Gastrocnemius medialis (tissue), 4 donors: ENCODE data around the gene BCL11B. TPM values are rescaled to one million over a fixed set of nuclear protein-coding genes. Genes with fewer than 3 reads are reported as not detected.

Source experiments
- ATAC-seq, 2 donors: fragments of 150-250 bp; one replicate each; pipeline ENCODE4 v1.9.1; 2016
- DNase-seq, 2 donors: peaks; one replicate each; pipeline ENCODE4 v3.0.0-alpha.2; 2019
- H3K27ac ChIP-seq, 4 donors: fragments of 200-600 bp; sonication (generic); 1 replicate in 1 of 4; 2 replicates in 3 of 4; pipeline ENCODE4 v1.5.1; 2016 to 2018; ENCODE audit warnings: mild to moderate bottlenecking in 2 of 4, moderate library complexity in 1 of 4
- H3K27me3 ChIP-seq, 3 donors: fragments of 200-600 bp; sonication (generic) in 2 of 3; 1 replicate in 1 of 3; 2 replicates in 2 of 3; pipeline versions ENCODE4 v1.5.1 to v1.6.0; 2016 to 2019; ENCODE audit warnings: mild to moderate bottlenecking in 1 of 3, moderate library complexity in 1 of 3
- H3K36me3 ChIP-seq, 2 donors: fragments of 200-600 bp; sonication (generic) in 1 of 2; one replicate each; pipeline ENCODE4 v1.5.1; 2017 to 2018
- H3K4me1 ChIP-seq, 2 donors: fragments of 200-600 bp; sonication (generic) in 1 of 2; one replicate each; pipeline ENCODE4 v1.5.1; 2016 to 2017; ENCODE audit warnings: mild to moderate bottlenecking in 2 of 2
- H3K4me3 ChIP-seq, 4 donors: fragments of 200-600 bp; sonication (generic) in 3 of 4; 1 replicate in 1 of 4; 2 replicates in 3 of 4; pipeline ENCODE4 v1.5.1; 2016 to 2019; ENCODE audit warnings: mild to moderate bottlenecking in 2 of 4
- H3K9me3 ChIP-seq, 3 donors: fragments of 200-600 bp; sonication (generic) in 2 of 3; 1 replicate in 1 of 3; 2 replicates in 2 of 3; pipeline ENCODE4 v1.5.1; 2016 to 2019
- POLR2A ChIP-seq, 2 donors: fragments of 450-650 bp; IDR thresholded peaks; one replicate each; pipeline ENCODE4 v1.6.1; 2017; ENCODE audit warnings: antibody characterized with exemption in 2 of 2, mild to moderate bottlenecking in 2 of 2, moderate library complexity in 2 of 2
- in situ Hi-C, 4 donors: fragments of 200-750 bp; cut with MboI; loops; one replicate each; pipeline versions ENCODE4 v1.15.0 to v1.8.0; 2017; ENCODE audit warnings: low sequenced_read_pairs in 4 of 4
- intact Hi-C: fragments of 100-400 bp; cut with DNase I; formaldehyde crosslinking; loops from one replicate; pipeline ENCODE4 v1.15.1; 2023; ENCODE audit warnings: low total_unique reads
- total RNA-seq, 4 donors: library from RNA; depleted of rRNA; stranded (reverse); fragments of >200 nt; gene quantifications; one replicate each; pipeline versions ENCODE4 v1.1.0 to v1.2.3, GENCODE V29; 2016
- TF ChIP-seq, protein P1 (sequence below), 5 experiments: fragments of 450-650 bp in 3 of 5; fragments of 200-600 bp in 2 of 5; sonication (generic) in 2 of 5; IDR thresholded peaks in 4 of 5; conservative IDR thresholded peaks in 1 of 5; 1 replicate in 4 of 5; 2 replicates in 1 of 5; pipeline ENCODE4 v1.5.1; 2016 to 2019; ENCODE audit warnings: antibody characterized with exemption in 5 of 5, mild to moderate bottlenecking in 3 of 5, moderate library complexity in 3 of 5

BCL11B gene
- total RNA-seq, 4 donors from 2014 or later, result 0.05 to 0.62 (median 0.18) TPM; not detected in 1

GRCh38 chr14:99270458-99271220 is 1.4 kb downstream of the BCL11B start:
- peaks cover 78 to 88% (median 82%) of the 10 kb centered on the region in 3 donors for H3K27me3 ChIP-seq
- DNase-seq, result no peak
- H3K27ac ChIP-seq, result no peak overlapping the region
- TF ChIP-seq, protein P1, sequence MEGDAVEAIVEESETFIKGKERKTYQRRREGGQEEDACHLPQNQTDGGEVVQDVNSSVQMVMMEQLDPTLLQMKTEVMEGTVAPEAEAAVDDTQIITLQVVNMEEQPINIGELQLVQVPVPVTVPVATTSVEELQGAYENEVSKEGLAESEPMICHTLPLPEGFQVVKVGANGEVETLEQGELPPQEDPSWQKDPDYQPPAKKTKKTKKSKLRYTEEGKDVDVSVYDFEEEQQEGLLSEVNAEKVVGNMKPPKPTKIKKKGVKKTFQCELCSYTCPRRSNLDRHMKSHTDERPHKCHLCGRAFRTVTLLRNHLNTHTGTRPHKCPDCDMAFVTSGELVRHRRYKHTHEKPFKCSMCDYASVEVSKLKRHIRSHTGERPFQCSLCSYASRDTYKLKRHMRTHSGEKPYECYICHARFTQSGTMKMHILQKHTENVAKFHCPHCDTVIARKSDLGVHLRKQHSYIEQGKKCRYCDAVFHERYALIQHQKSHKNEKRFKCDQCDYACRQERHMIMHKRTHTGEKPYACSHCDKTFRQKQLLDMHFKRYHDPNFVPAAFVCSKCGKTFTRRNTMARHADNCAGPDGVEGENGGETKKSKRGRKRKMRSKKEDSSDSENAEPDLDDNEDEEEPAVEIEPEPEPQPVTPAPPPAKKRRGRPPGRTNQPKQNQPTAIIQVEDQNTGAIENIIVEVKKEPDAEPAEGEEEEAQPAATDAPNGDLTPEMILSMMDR (IDR thresholded peaks at IDR 0.05 in 4 of 5, conservative IDR thresholded peaks at IDR 0.05 in 1 of 5), result no peak
- no peak for TF ChIP-seq POLR2A (IDR thresholded peaks at IDR 0.05)
- H3K4me1 ChIP-seq, result peaks cover 19 to 30% of the 10 kb centered on the region in 2 donors
- intact Hi-C loops (no loop called here), in situ Hi-C loops (loop anchor here in 1 of 4 donors (25.0 kb wide), 1 partner anchor 1133 kb away; no protein-coding TSS in a partner anchor)
- no peaks in the 10 kb centered on the region for H3K9me3 ChIP-seq
- ATAC-seq, result no peak
- no peaks in the 10 kb centered on the region for H3K36me3 ChIP-seq
- peak overlapping the region in 3 of 4 donors; percentile 25 to 40 (median 34) for H3K4me3 ChIP-seq

DNA sequence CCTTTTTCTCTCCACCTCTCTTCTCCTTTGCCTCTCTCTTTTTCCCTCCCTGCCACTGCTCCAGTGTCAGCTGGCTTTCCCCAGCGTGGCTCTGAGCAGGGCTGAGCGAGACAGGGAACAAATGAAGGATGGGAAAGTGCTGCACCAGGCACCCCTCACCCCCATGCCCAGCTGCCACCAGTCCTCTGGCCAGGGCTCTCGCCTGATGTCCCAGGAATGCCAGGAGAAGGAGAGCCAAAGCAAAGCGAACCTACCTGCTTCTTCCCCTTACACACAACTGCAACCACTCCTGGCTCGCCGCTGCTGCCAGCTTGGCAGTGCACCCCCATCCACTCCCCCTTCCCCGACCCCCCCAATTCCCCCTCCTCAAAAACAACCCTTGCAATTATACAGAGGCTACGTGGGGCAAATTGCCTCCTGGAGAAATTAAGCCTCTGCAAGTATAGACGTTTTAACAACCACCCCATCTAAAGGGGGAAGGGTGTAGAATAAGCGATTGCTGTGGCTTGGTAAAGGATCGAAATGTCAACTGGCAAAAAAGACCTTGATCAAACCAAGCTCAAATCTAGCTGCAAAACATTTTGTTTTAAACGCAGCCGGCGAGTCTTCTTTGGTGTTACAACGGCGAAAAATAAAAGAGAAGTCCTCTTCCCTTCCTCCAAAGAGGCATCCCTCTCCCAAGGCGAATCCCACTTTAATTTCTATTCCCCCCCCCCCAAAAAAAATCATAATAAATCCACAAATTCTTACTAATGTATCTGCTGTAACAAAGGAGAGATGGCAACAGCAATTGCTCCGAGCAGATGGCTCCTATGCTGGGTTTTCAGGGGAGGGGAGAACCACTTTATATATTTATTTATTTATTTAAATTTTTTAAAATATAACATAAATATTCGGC is 2.9 kb downstream of the BCL11B start:
- intact Hi-C loops, result loop anchor here (10.0 kb wide), 1 partner anchor 74 kb away; no protein-coding TSS in a partner anchor
- peaks cover 19 to 30% of the 10 kb centered on the region in 2 donors for H3K4me1 ChIP-seq

GRCh38 chr14:99267837-99268781 is 3.9 kb downstream of the BCL11B start:
- H3K27ac ChIP-seq, result no peak overlapping the region
- intact Hi-C loops (loop anchor here (10.0 kb wide), 1 partner anchor 73 kb away; no protein-coding TSS in a partner anchor), in situ Hi-C loops (loop anchor here in 1 of 4 donors (25.0 kb wide), 1 partner anchor 1131 kb away; no protein-coding TSS in a partner anchor)
- H3K36me3 ChIP-seq, result no peaks in the 10 kb centered on the region
- ATAC-seq (no peak), DNase-seq (no peak)
- peaks cover 19 to 27% of the 10 kb centered on the region in 2 donors for H3K4me1 ChIP-seq
- peaks cover 59 to 63% (median 60%) of the 10 kb centered on the region in 3 donors for H3K27me3 ChIP-seq
- no peaks in the 10 kb centered on the region for H3K9me3 ChIP-seq
- TF ChIP-seq, protein P1 (IDR thresholded peaks at IDR 0.05 in 4 of 5, conservative IDR thresholded peaks at IDR 0.05 in 1 of 5), result no peak
- TF ChIP-seq POLR2A (IDR thresholded peaks at IDR 0.05), result no peak
- H3K4me3 ChIP-seq, result no peak overlapping the region

More for the DNA sequence above, 2.9 kb downstream of the BCL11B start:
- H3K36me3 ChIP-seq, result no peaks in the 10 kb centered on the region
- H3K27me3 ChIP-seq, result peaks cover 66 to 72% (median 69%) of the 10 kb centered on the region in 3 donors
- no peak overlapping the region for H3K27ac ChIP-seq
- ATAC-seq, result no peak
- in situ Hi-C loops, result loop anchor here in 1 of 4 donors (25.0 kb wide), 1 partner anchor 1132 kb away; no protein-coding TSS in a partner anchor
- no peak for DNase-seq
- no peaks in the 10 kb centered on the region for H3K9me3 ChIP-seq
- TF ChIP-seq POLR2A (IDR thresholded peaks at IDR 0.05), result no peak
- TF ChIP-seq, protein P1 (IDR thresholded peaks at IDR 0.05 in 4 of 5, conservative IDR thresholded peaks at IDR 0.05 in 1 of 5), result no peak
- peak overlapping the region in 1 of 4 donors; percentile 40 for H3K4me3 ChIP-seq

DNA sequence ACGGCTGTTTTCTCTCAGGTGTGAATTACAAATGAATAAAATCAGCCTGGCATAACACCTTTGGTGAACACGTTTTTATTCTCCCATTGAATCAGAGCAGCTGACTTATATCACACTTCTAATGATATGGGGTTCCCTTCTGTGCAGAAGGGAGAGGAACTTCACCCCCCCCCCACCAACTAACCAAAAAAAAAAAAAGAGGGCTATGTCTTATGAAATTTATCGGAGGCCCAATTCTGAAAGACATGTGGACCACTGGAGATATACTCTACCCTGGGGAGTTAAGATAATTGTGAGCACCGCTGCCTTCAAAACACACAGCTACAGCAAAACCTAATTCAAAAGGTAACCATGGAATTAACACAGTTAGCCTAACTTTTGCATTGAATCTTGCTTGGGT is 4.6 kb downstream of the BCL11B start:
- Histone ChIP-seq H3K4me3 (no peak overlapping the region), H3K36me3 (no peaks in the 10 kb centered on the region), H3K9me3 (no peaks in the 10 kb centered on the region), H3K27me3 (peaks cover 52 to 56% (median 54%) of the 10 kb centered on the region in 3 donors), H3K27ac (no peak overlapping the region), H3K4me1 (peaks cover 16 to 20% of the 10 kb centered on the region in 2 donors)
- TF ChIP-seq, protein P1 (IDR thresholded peaks at IDR 0.05 in 4 of 5, conservative IDR thresholded peaks at IDR 0.05 in 1 of 5), result no peak
- TF ChIP-seq POLR2A (IDR thresholded peaks at IDR 0.05), result no peak
- DNase-seq (no peak), ATAC-seq (no peak)
- intact Hi-C loops, result loop anchor here (10.0 kb wide), 1 partner anchor 73 kb away; no protein-coding TSS in a partner anchor
- in situ Hi-C loops, result loop anchor here in 1 of 4 donors (25.0 kb wide), 1 partner anchor 1130 kb away; no protein-coding TSS in a partner anchor
